Activated B cell treated with CpG ODN at 0.5 μM for 24 hours (primary cell): ENCODE data around the gene ZNF334. TPM values are rescaled to one million over a fixed set of nuclear protein-coding genes. Genes with fewer than 3 reads are reported as not detected.

Source experiments
- ATAC-seq: fragments of 200-7000 bp; cut with Tn5 transposase; one replicate; pipeline ENCODE4 v1.10.0; 2021; ENCODE audit warnings: low read depth, mild to moderate bottlenecking, moderate library complexity
- CTCF ChIA-PET: fragments of 350-600 bp; sonication (Branson Sonifier 250); formaldehyde crosslinking; loops from one replicate; lab custom pipeline; 2021; ENCODE audit warnings: antibody characterized with exemption; lab: Charles Lee
- POLR2A ChIA-PET: fragments of 350-600 bp; sonication (Branson Sonifier 250); formaldehyde crosslinking; loops from one replicate; lab custom pipeline; 2021; ENCODE audit warnings: antibody characterized with exemption; lab: Charles Lee
- DNase-seq: peaks from one replicate; pipeline ENCODE4 v3.0.0; 2022
- H3K27ac Mint-ChIP-seq: one replicate; pipeline ENCODE4 v1.8.0; 2020; ENCODE audit warnings: mixed read lengths
- H3K27me3 Mint-ChIP-seq: one replicate; pipeline ENCODE4 v1.8.0; 2021; ENCODE audit warnings: mixed read lengths
- H3K36me3 Mint-ChIP-seq: one replicate; pipeline ENCODE4 v1.8.0; 2021; ENCODE audit warnings: low read depth, mixed read lengths
- H3K4me1 Mint-ChIP-seq: one replicate; pipeline ENCODE4 v1.8.0; 2021; ENCODE audit warnings: mixed read lengths
- H3K4me3 Mint-ChIP-seq: one replicate; pipeline ENCODE4 v1.8.0; 2020; ENCODE audit warnings: mild to moderate bottlenecking, mixed read lengths
- H3K9me3 Mint-ChIP-seq: one replicate; pipeline ENCODE4 v1.8.0; 2020; ENCODE audit warnings: mixed read lengths
- CTCF ChIP-seq: fragments of 200-600 bp; IDR thresholded peaks from one replicate; pipeline ENCODE4 v1.8.0; 2022; ENCODE audit warnings: antibody characterized with exemption, mild to moderate bottlenecking
- intact Hi-C: fragments of 100-400 bp; cut with micrococcal nuclease; formaldehyde crosslinking; loops from one replicate; pipeline ENCODE4 v1.15.1; 2024
- total RNA-seq: library from RNA; stranded (reverse); gene quantifications from 2 replicates; pipeline ENCODE4 v1.2.3, GENCODE V29; 2022

The ZNF334 gene
- 0.27 and 0.39 TPM in 2 replicates for total RNA-seq

DNA sequence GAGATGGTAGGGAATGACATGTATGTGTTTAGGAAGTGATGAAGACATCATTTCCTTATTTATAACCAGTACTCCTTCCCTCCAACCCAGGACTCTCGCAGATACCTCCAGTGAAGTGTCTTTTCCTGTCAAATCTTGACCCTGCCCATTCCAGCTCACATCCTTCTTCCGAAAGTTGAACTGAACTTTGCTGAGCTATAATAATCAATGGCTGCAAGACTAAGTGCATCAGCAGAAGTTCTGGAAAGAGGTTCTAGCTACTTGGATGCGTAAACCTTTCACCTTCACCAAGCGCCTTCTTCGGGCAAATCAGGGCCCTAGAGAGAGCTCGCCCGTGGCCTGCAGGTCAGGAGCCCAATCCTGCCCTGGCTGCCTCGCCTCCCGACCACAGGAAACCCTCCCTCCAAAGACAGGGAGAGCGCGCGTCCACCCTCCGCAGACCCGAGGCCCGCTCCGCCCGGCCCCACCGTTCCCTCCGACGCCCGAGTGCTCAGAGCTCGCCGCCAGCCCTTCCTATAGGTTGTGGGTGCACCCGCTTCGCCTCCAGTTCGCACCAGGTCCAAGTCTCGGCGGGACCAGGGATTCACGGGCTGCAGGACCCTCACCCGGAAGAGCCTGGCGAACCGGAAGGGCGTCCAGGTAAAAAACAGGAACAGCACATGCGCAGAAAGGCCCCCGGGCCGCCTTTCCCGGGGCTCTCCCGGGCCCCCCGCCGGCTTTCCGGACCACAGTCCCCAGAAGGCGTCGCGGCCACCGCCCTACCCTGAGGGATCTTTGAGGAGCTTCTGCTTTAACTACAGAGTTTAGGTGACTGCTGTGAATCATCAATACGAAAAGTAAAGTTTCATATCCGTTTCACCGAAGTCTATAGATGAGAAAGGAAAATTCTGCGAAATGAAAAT is at the start of gene ZNF334:
Gene ZNF334 (minus strand): TSS at position 617 of the 902 bp plus-strand sequence. CDS start 1,457 bp downstream, outside the sequence.
- POLR2A ChIA-PET = interaction anchor here (1.3 kb wide), 1 partner anchor 169 kb away, joined by 3 read pairs; no protein-coding TSS in a partner anchor
- H3K27ac Mint-ChIP-seq = no peak within 1 kb of the TSS

DNA sequence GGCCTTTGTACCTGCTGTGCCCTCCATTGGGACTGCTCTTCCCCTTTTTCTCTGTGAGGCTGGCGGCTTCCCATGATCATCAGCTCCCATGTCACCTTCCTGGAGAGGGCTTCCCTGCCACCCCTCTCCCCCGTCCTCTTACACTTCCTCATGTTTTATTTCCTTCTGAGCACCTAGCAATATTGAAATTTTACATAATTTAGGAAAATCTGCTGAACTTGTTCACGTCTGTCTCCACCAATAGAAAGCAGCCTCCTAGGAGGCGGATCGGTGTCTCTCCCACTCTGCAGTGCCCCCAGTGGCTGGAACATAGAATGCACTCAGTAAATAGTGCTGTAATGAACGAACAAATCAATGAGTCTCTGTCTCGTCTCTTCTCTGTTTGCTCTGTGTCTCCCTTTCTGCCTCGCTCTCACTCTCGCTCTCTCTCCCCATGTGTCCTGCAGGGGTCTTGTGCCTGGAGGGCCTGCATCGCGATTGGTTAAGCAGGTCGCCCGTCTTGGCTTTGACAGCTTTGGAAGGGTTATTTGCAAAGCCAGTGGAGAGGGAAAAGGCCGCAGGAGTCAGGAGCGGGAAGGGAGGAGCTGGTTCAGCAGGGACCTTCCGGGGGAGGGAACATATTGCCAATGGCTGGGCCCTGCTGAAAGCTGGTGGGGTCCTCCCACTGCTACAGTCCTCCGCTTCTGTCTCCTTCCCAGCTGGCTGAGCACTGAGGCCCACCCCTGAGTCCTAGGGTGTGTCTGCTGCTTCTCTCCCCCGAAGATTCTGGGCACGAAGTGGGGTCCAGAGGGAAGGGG is 49.2 kb upstream of the ZNF334 start:
- Mint-ChIP-seq H3K36me3 (no peaks in the 10 kb centered on the region), H3K4me1 (peaks cover 2% of the 10 kb centered on the region), H3K27me3 (peaks cover 5% of the 10 kb centered on the region), H3K9me3 (no peaks in the 10 kb centered on the region), H3K4me3 (no peak overlapping the region), H3K27ac (no peak overlapping the region)
- DNase-seq (peak; percentile 35), ATAC-seq (peak; percentile 89)
- POLR2A ChIA-PET = no interaction called here
- CTCF ChIA-PET = interaction anchor here (1.0 to 1.7 kb wide), 6 partner anchors 11 to 42 kb away, joined by 3 to 7 read pairs (median 4); no protein-coding TSS in a partner anchor
- peak; percentile 80 for TF ChIP-seq CTCF
- intact Hi-C loops = loop anchor here (1.0 to 10.0 kb wide), 4 partner anchors 41 to 258 kb away; partner anchors contain the start of gene CDH22

More for the DNA sequence above, at the start of gene ZNF334:
- Mint-ChIP-seq H3K9me3 (no peaks in the 10 kb centered on the region), H3K4me1 (peaks cover 10% of the 10 kb centered on the region), H3K27me3 (peaks cover 41% of the 10 kb centered on the region), H3K36me3 (no peaks in the 10 kb centered on the region), H3K4me3 (peak within 1 kb of the TSS; percentile 77)
- peak; percentile 52 for ATAC-seq
- intact Hi-C loops = no loop called here
- no peak for TF ChIP-seq CTCF
- CTCF ChIA-PET = interaction anchor here (1.9 kb wide), 1 partner anchor 9 kb away, joined by 5 read pairs; no protein-coding TSS in a partner anchor
- no peak for DNase-seq

DNA sequence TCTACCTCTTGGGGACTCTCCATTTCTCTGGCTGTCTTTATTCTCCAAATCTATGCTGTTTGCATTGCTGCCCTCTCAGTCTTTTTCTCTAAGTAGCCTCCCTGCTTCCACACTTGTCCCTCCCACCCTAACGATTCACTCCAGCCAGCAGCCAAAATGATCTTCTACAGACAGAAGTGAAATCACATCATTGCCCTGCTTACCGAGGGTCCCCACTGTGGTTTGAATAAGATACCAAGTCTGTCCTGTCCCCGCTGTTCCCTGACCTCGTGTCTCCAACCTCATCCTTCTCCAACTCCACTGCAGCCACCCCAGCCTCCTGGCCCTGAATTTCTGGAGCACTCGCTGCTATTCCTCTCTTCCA is 48.6 kb upstream of the ZNF334 start:
- no peak overlapping the region for H3K4me3 Mint-ChIP-seq
- no peak for TF ChIP-seq CTCF
- DNase-seq (no peak), ATAC-seq (no peak)
- no peak overlapping the region for H3K27ac Mint-ChIP-seq
- H3K9me3 Mint-ChIP-seq = no peaks in the 10 kb centered on the region
- ChIA-PET CTCF (interaction anchor here (1.0 to 1.7 kb wide), 5 partner anchors 11 to 43 kb away, joined by 3 to 7 read pairs (median 4); no protein-coding TSS in a partner anchor), POLR2A (no interaction called here)
- H3K36me3 Mint-ChIP-seq = no peaks in the 10 kb centered on the region
- peaks cover 2% of the 10 kb centered on the region for H3K4me1 Mint-ChIP-seq
- intact Hi-C loops = loop anchor here (1.0 to 10.0 kb wide), 4 partner anchors 41 to 257 kb away; partner anchors contain the start of gene CDH22
- peaks cover 2% of the 10 kb centered on the region for H3K27me3 Mint-ChIP-seq

- ChIA-PET CTCF (no interaction called here), POLR2A (no interaction called here)
- H3K36me3 Mint-ChIP-seq = no peaks in the 10 kb centered on the region
- H3K4me3 Mint-ChIP-seq = no peak overlapping the region
- no peak overlapping the region for H3K27ac Mint-ChIP-seq
- no peak for TF ChIP-seq CTCF
- ATAC-seq = no peak
- peaks cover 10% of the 10 kb centered on the region for H3K4me1 Mint-ChIP-seq
- H3K27me3 Mint-ChIP-seq = no peaks in the 10 kb centered on the region
- H3K9me3 Mint-ChIP-seq = no peaks in the 10 kb centered on the region
- no peak for DNase-seq
- intact Hi-C loops = loop anchor here (10.0 kb wide), 1 partner anchor 255 kb away; the partner anchor contains the start of gene CDH22
These were observed 46.5 kb upstream of the ZNF334 start for GRCh38 chr20:46559685-46560440.
